B cell (primary cell): Measurements from ENCODE around the gene NUAK2.

Experiments
- CTCF ChIP-seq: fragments of 200-600 bp; IDR thresholded peaks from one replicate; pipeline ENCODE4 v1.8.0; 2022; ENCODE audit warnings: antibody characterized with exemption, mild to moderate bottlenecking
- EZH2 ChIP-seq: IDR thresholded peaks from 2 replicates; pipeline ENCODE4 v1.6.1; 2012; ENCODE audit warnings: borderline replicate concordance, low read depth, mild to moderate bottlenecking, moderate library complexity, low read length; ENCODE audit not compliant: insufficient read depth, poor library complexity, severe bottlenecking

GRCh38 chr1:205344066-205344928 is 22.8 kb upstream of the NUAK2 start:
- TF ChIP-seq CTCF (no peak), EZH2 (no peak)
